SW 1271 (cell line): ENCODE data around the gene PTGES3L.

Source experiments
- DNase-seq, 2 experiments: peaks; one replicate each; lab custom pipeline; 2025; lab: John Stamatoyannopoulos, UW

The PTGES3L gene

GRCh38 chr17:42979511-42980273 is at the start of gene PTGES3L:
Gene PTGES3L (minus strand): TSS chr17:42980080. CDS start chr17:42980053, 27 bp downstream.
- peak in 1 of 2 experiments; percentile 50 for DNase-seq

GRCh38 chr17:43028221-43028861 is 48.5 kb upstream of the PTGES3L start:
- no peak for DNase-seq

- no peak for DNase-seq
These were observed 47.5 kb upstream of the PTGES3L start for GRCh38 chr17:43027091-43028032.

GRCh38 chr17:43026595-43026994 is 46.7 kb upstream of the PTGES3L start:
- DNase-seq, result no peak

- DNase-seq, result no peak
These were observed 46.1 kb upstream of the PTGES3L start for GRCh38 chr17:43025766-43026537.

- DNase-seq, result no peak
These were observed 45.4 kb upstream of the PTGES3L start for GRCh38 chr17:43025290-43025657.

GRCh38 chr17:43024407-43025289 is 44.8 kb upstream of the PTGES3L start, which contains the start of gene RND2:
Gene RND2 (plus strand): TSS chr17:43025231. CDS start chr17:43025348, 117 bp downstream.
- peak; percentile 77 to 87 for DNase-seq

GRCh38 chr17:43021741-43022512 is 42.0 kb upstream of the PTGES3L start, which contains the start of gene VAT1:
Gene VAT1 (minus strand): TSS chr17:43022385. CDS start chr17:43022322, 63 bp downstream.
- peak; percentile 36 to 81 for DNase-seq

GRCh38 chr17:43020789-43021740 is 41.2 kb upstream of the PTGES3L start:
- peak in 1 of 2 experiments; percentile 52 for DNase-seq

GRCh38 chr17:43020030-43020621 is 40.2 kb upstream of the PTGES3L start:
- DNase-seq, result no peak

GRCh38 chr17:43019418-43019817 is 39.5 kb upstream of the PTGES3L start:
- DNase-seq, result no peak

- no peak for DNase-seq
These were observed 39.1 kb upstream of the PTGES3L start for GRCh38 chr17:43018932-43019331.

GRCh38 chr17:43018008-43018853 is 38.4 kb upstream of the PTGES3L start:
- no peak for DNase-seq

GRCh38 chr17:43016216-43016615 is 36.3 kb upstream of the PTGES3L start:
- DNase-seq, result no peak

- DNase-seq, result no peak
These were observed 35.7 kb upstream of the PTGES3L start for GRCh38 chr17:43015579-43015978.

GRCh38 chr17:43014649-43015542 is 35.0 kb upstream of the PTGES3L start:
- DNase-seq, result no peak
